ENCODE data around the gene MXI1.

MXI1 gene

GRCh38 chr10:110215286-110216170 is 8.1 kb downstream of the MXI1 start:
- DNase-seq (ENCODE audit: low read depth in 2 of 2) = no peak

- no peak for DNase-seq (ENCODE audit: low read depth in 2 of 2)
These were observed 8.8 kb downstream of the MXI1 start for GRCh38 chr10:110216240-110216639.

GRCh38 chr10:110216942-110217661 is 9.7 kb downstream of the MXI1 start:
- no peak for DNase-seq (ENCODE audit: low read depth in 2 of 2)

- no peak for DNase-seq (ENCODE audit: low read depth in 2 of 2)
These were observed 10.2 kb downstream of the MXI1 start for GRCh38 chr10:110217662-110218008.

- no peak for DNase-seq (ENCODE audit: low read depth in 2 of 2)
These were observed 11.2 kb downstream of the MXI1 start for GRCh38 chr10:110218632-110219031.

- DNase-seq (ENCODE audit: low read depth in 2 of 2) = no peak
These were observed 12.5 kb downstream of the MXI1 start for GRCh38 chr10:110219884-110220283.

GRCh38 chr10:110220398-110220797 is 13.0 kb downstream of the MXI1 start:
- DNase-seq (ENCODE audit: low read depth in 2 of 2) = no peak

- no peak for DNase-seq (ENCODE audit: low read depth in 2 of 2)
These were observed 13.8 kb downstream of the MXI1 start for GRCh38 chr10:110221044-110221720.

GRCh38 chr10:110221721-110222261 is 14.4 kb downstream of the MXI1 start:
- DNase-seq (ENCODE audit: low read depth in 2 of 2) = peak; percentile 56 to 77

- no peak for DNase-seq (ENCODE audit: low read depth in 2 of 2)
These were observed 15.4 kb downstream of the MXI1 start for GRCh38 chr10:110222641-110223297.

GRCh38 chr10:110223298-110223925 is 16.0 kb downstream of the MXI1 start:
- no peak for DNase-seq (ENCODE audit: low read depth in 2 of 2)

GRCh38 chr10:110224992-110225391 is 17.6 kb downstream of the MXI1 start:
- DNase-seq (ENCODE audit: low read depth in 2 of 2) = no peak

GRCh38 chr10:110225441-110225755 is 18.0 kb downstream of the MXI1 start:
- DNase-seq (ENCODE audit: low read depth in 2 of 2) = no peak

- DNase-seq (ENCODE audit: low read depth in 2 of 2) = peak; percentile 80 to 85
These were observed 18.5 kb downstream of the MXI1 start for GRCh38 chr10:110225756-110226542.

GRCh38 chr10:110226543-110226925 is 19.1 kb downstream of the MXI1 start:
- peak; percentile 82 to 84 for DNase-seq (ENCODE audit: low read depth in 2 of 2)

- peak; percentile 65 to 66 for DNase-seq (ENCODE audit: low read depth in 2 of 2)
These were observed 19.7 kb downstream of the MXI1 start for GRCh38 chr10:110226926-110227641.

GRCh38 chr10:110228066-110228465 is 20.7 kb downstream of the MXI1 start:
- no peak for DNase-seq (ENCODE audit: low read depth in 2 of 2)

- no peak for DNase-seq (ENCODE audit: low read depth in 2 of 2)
These were observed 21.8 kb downstream of the MXI1 start for GRCh38 chr10:110229155-110229554.

GRCh38 chr10:110233846-110234245 is 26.4 kb downstream of the MXI1 start:
- no peak for DNase-seq (ENCODE audit: low read depth in 2 of 2)

- no peak for DNase-seq (ENCODE audit: low read depth in 2 of 2)
These were observed 30.6 kb downstream of the MXI1 start for GRCh38 chr10:110237894-110238480.
